ENCODE results near the gene HCRTR1.

- TF ChIP-seq, protein P1, sequence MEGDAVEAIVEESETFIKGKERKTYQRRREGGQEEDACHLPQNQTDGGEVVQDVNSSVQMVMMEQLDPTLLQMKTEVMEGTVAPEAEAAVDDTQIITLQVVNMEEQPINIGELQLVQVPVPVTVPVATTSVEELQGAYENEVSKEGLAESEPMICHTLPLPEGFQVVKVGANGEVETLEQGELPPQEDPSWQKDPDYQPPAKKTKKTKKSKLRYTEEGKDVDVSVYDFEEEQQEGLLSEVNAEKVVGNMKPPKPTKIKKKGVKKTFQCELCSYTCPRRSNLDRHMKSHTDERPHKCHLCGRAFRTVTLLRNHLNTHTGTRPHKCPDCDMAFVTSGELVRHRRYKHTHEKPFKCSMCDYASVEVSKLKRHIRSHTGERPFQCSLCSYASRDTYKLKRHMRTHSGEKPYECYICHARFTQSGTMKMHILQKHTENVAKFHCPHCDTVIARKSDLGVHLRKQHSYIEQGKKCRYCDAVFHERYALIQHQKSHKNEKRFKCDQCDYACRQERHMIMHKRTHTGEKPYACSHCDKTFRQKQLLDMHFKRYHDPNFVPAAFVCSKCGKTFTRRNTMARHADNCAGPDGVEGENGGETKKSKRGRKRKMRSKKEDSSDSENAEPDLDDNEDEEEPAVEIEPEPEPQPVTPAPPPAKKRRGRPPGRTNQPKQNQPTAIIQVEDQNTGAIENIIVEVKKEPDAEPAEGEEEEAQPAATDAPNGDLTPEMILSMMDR (IDR thresholded peaks at IDR 0.05), result no peak
- TF ChIP-seq POLR2A (IDR thresholded peaks at IDR 0.05), result no peak
These were observed 27.7 kb downstream of the HCRTR1 start for GRCh38 chr1:31645274-31645568.

All from body of pancreas (tissue), 4 donors.